Measurements from ENCODE around the gene NUDCD3.
A peak's percentile ranks its signal among the peaks of the same experiment; 100 is the strongest.

The NUDCD3 gene

GRCh38 chr7:44455155-44455554, 35.3 kb downstream of the NUDCD3 start:
- no peak overlapping the region for H3K4me3 ChIP-seq (ENCODE audit: low read depth, low read length)
- DNase-seq (ENCODE audit: low read depth, low spot score) = no peak
- TF ChIP-seq CTCF (IDR thresholded peaks at IDR 0.05; ENCODE audit: low read depth, low read length) = no peak
- in situ Hi-C loops (cut with HindIII; ENCODE audit: low sequenced_read_pairs) = no loop called here

GRCh38 chr7:44454348-44454747, 36.1 kb downstream of the NUDCD3 start:
- TF ChIP-seq CTCF (IDR thresholded peaks at IDR 0.05; ENCODE audit: low read depth, low read length) = no peak
- H3K4me3 ChIP-seq (ENCODE audit: low read depth, low read length) = no peak overlapping the region
- no peak for DNase-seq (ENCODE audit: low read depth, low spot score)
- in situ Hi-C loops (cut with HindIII; ENCODE audit: low sequenced_read_pairs) = no loop called here

GRCh38 chr7:44451123-44451522, 39.3 kb downstream of the NUDCD3 start:
- in situ Hi-C loops (cut with HindIII; ENCODE audit: low sequenced_read_pairs) = no loop called here
- DNase-seq (ENCODE audit: low read depth, low spot score) = no peak
- no peak overlapping the region for H3K4me3 ChIP-seq (ENCODE audit: low read depth, low read length)
- no peak for TF ChIP-seq CTCF (IDR thresholded peaks at IDR 0.05; ENCODE audit: low read depth, low read length)

GRCh38 chr7:44449584-44449928, 40.9 kb downstream of the NUDCD3 start:
- no peak for TF ChIP-seq CTCF (IDR thresholded peaks at IDR 0.05; ENCODE audit: low read depth, low read length)
- in situ Hi-C loops (cut with HindIII; ENCODE audit: low sequenced_read_pairs) = no loop called here
- peak; percentile 25 for DNase-seq (ENCODE audit: low read depth, low spot score)

GRCh38 chr7:44448922-44449583, 41.4 kb downstream of the NUDCD3 start:
- TF ChIP-seq CTCF (IDR thresholded peaks at IDR 0.05; ENCODE audit: low read depth, low read length) = no peak
- DNase-seq (ENCODE audit: low read depth, low spot score) = no peak
- in situ Hi-C loops (cut with HindIII; ENCODE audit: low sequenced_read_pairs) = no loop called here
- H3K4me3 ChIP-seq (ENCODE audit: low read depth, low read length) = no peak overlapping the region

More at GRCh38 chr7:44449584-44449928, 40.9 kb downstream of the NUDCD3 start:
- H3K4me3 ChIP-seq (ENCODE audit: low read depth, low read length) = no peak overlapping the region

- TF ChIP-seq CTCF (IDR thresholded peaks at IDR 0.05; ENCODE audit: low read depth, low read length) = no peak
- in situ Hi-C loops (cut with HindIII; ENCODE audit: low sequenced_read_pairs) = no loop called here
- H3K4me3 ChIP-seq (ENCODE audit: low read depth, low read length) = no peak overlapping the region
- DNase-seq (ENCODE audit: low read depth, low spot score) = no peak
Measured at GRCh38 chr7:44447874-44448425, 42.5 kb downstream of the NUDCD3 start.

All from astrocyte of the spinal cord (primary cell).